Heart left ventricle (tissue), 16 donors: ENCODE results near the gene FAM227A. TPM values are rescaled to one million over a fixed set of nuclear protein-coding genes. Genes with fewer than 3 reads are reported as not detected.

Experiments
- ATAC-seq, 4 donors: fragments of 200-7000 bp; cut with Tn5 transposase; one replicate each; pipeline ENCODE4 v1.9.1; 2020 to 2022; ENCODE audit warnings: moderate library complexity in 4 of 4, mild to moderate bottlenecking in 3 of 4, moderate number of reproducible peaks in 1 of 4
- DNase-seq, 5 donors: peaks; one replicate each; pipeline ENCODE4 v3.0.0-alpha.2; 2020
- H3K27ac ChIP-seq, 12 donors: fragments of 200-600 bp; sonication (generic) in 4 of 12; one replicate each; pipeline versions ENCODE4 v1.5.0 to v1.8.0; 2016 to 2022; ENCODE audit warnings: mild to moderate bottlenecking in 2 of 12
- H3K27me3 ChIP-seq, 9 donors: fragments of 200-600 bp; sonication (generic) in 2 of 9; one replicate each; pipeline versions ENCODE4 v1.5.1 to v1.8.0; 2016 to 2022; ENCODE audit warnings: mild to moderate bottlenecking in 3 of 9
- H3K36me3 ChIP-seq, 9 donors: fragments of 200-600 bp; sonication (generic) in 2 of 9; one replicate each; pipeline versions ENCODE4 v1.5.0 to v1.8.0; 2018 to 2022; ENCODE audit warnings: mild to moderate bottlenecking in 2 of 9
- H3K4me1 ChIP-seq, 12 donors: fragments of 200-600 bp; sonication (generic) in 4 of 12; one replicate each; pipeline versions ENCODE4 v1.5.0 to v1.8.0; 2016 to 2022; ENCODE audit warnings: mild to moderate bottlenecking in 3 of 12
- H3K4me3 ChIP-seq, 12 donors: fragments of 200-600 bp; sonication (generic) in 4 of 12; one replicate each; pipeline versions ENCODE4 v1.5.0 to v1.8.0; 2017 to 2022; ENCODE audit warnings: mild to moderate bottlenecking in 9 of 12, moderate library complexity in 4 of 12
- H3K9me3 ChIP-seq, 12 donors: fragments of 200-600 bp; sonication (generic) in 4 of 12; one replicate each; pipeline versions ENCODE4 v1.5.0 to v1.8.0; 2016 to 2022; ENCODE audit warnings: mild to moderate bottlenecking in 1 of 12
- POLR2A ChIP-seq, 2 donors: fragments of 450-650 bp; IDR thresholded peaks; one replicate each; pipeline ENCODE4 v1.6.1; 2017; ENCODE audit warnings: antibody characterized with exemption in 2 of 2, mild to moderate bottlenecking in 2 of 2, moderate library complexity in 2 of 2
- WGBS, 4 donors: extraction: QIAGEN DNeasy Blood & Tissue Kit in 2 of 4; methylation state at CpG; one replicate each; pipeline versions ENCODE4 v1.1.5 to v1.1.7; 2013 to 2018; 5-methylcytosine and 5-hydroxymethylcytosine counted together
- intact Hi-C, 10 donors: fragments of 100-400 bp; cut with DNase I; formaldehyde crosslinking; loops; one replicate each; pipeline versions ENCODE4 v1.11.1 to v1.14.2; 2022
- polyA plus RNA-seq, 2 donors: library from polyadenylated mRNA; stranded (reverse); fragments of 200-250 nt; gene quantifications; one replicate each; pipeline ENCODE4 v1.2.3, GENCODE V29; 2013
- total RNA-seq, 9 donors: library from RNA; depleted of rRNA in 2 of 9; stranded (reverse); fragments of >200 nt in 2 of 9; fragmentation: NEBNext Ultra II Directional in 3 of 9; extraction: Animal tissue kit (Norgen Biotek cat#: 25700) in 3 of 9; gene quantifications; one replicate each; pipeline versions ENCODE4 v1.1.0 to v1.2.4, GENCODE V29; 2016 to 2023
- TF ChIP-seq, protein P1 (sequence below), 12 donors: fragments of 200-600 bp; sonication (generic) in 4 of 12; IDR thresholded peaks; one replicate each; pipeline versions ENCODE4 v1.5.0 to v1.8.0; 2018 to 2022; ENCODE audit warnings: antibody characterized with exemption in 12 of 12, mild to moderate bottlenecking in 5 of 12
- donor health status: ischemic (EF 13 %, LVEDD 7.1; RV severe dilation, severe dysfunction).
- donor health status: healthy with polysubstance abuse.
- donor health status: DM: no; HTN: yes; CAD: no.
- donor health status: DM: no; HTN: no; CAD: no.
- donor health status: ischemic (EF 25% LVEDD 6.9; RV normal size, moderate dysfunction).
- donor health status: ischemic (EF 25% LVEDD 5.7; RV mildly dilated, moderate dysfunction).
- donor health status: healthy.
- donor health status: DM: yes; HTN: yes; CAD: no.
- donor health status: ischemic (EF 35%, LVEDD 5.7; RV mildly dilated, moderate dysfunction).
- donor health status: nonischemic (EF 11% LVEDD 7.7; RV severe dilation, severe dysfunction).
- donor health status: DM: yes; HTN: yes; CAD: no.
- donor health status: PGD.
- donor health status: ischemic (EF 29% LVEDD 5.4; RV normal size, mild dysfunction).
- donor health status: nonischemic (EF 23%, LVEDD 6.1; RV moderate dilation, normal function).

FAM227A gene
- total and polyA plus RNA-seq, 11 donors: 0.16 to 1.0 (median 0.36) TPM

DNA sequence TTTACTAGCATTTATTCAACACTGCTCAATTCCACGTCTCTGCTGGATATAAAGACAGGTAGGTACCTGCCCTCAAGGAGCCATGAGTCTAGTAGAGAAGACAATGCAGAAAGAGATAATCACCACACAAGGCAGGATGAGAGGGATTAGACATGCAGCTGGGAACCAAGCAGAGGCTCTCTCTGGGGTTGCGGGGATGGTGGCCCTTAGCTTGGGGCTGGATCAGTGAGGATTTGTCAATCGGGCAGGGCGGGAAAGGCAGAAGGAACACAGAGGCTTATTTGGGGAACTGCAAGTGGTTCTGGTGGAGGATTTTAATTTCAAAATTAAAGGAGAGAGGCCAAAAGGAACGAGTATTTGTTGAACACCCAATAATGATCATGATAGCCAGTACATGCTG is 77.7 kb downstream of the FAM227A start:
- intact Hi-C loops: loop anchor here in 2 of 10 donors (10.0 kb wide), 2 partner anchors 164 to 524 kb away; partner anchors contain the start of gene PICK1 (in 1 of the 2)
- Histone ChIP-seq H3K27ac (no peak overlapping the region), H3K4me1 (no peaks in the 10 kb centered on the region), H3K36me3 (no peaks in the 10 kb centered on the region), H3K9me3 (no peaks in the 10 kb centered on the region), H3K27me3 (peaks cover 0 to 2% (median 0%) of the 10 kb centered on the region in 9 donors), H3K4me3 (no peak overlapping the region)
- no peak for ATAC-seq
- 77 to 84% (median 82%) methylated on average over 5 of the region's 5 CpGs for WGBS, 4 donors
- DNase-seq: no peak
- TF ChIP-seq, protein P1, sequence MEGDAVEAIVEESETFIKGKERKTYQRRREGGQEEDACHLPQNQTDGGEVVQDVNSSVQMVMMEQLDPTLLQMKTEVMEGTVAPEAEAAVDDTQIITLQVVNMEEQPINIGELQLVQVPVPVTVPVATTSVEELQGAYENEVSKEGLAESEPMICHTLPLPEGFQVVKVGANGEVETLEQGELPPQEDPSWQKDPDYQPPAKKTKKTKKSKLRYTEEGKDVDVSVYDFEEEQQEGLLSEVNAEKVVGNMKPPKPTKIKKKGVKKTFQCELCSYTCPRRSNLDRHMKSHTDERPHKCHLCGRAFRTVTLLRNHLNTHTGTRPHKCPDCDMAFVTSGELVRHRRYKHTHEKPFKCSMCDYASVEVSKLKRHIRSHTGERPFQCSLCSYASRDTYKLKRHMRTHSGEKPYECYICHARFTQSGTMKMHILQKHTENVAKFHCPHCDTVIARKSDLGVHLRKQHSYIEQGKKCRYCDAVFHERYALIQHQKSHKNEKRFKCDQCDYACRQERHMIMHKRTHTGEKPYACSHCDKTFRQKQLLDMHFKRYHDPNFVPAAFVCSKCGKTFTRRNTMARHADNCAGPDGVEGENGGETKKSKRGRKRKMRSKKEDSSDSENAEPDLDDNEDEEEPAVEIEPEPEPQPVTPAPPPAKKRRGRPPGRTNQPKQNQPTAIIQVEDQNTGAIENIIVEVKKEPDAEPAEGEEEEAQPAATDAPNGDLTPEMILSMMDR (IDR thresholded peaks at IDR 0.05): no peak
- TF ChIP-seq POLR2A (IDR thresholded peaks at IDR 0.05): no peak

- 2 to 4% (median 2%) methylated on average over 3 of the region's 3 CpGs for WGBS, 4 donors
Observed at GRCh38 chr22:38572065-38572464, 84.1 kb downstream of the FAM227A start.

DNA sequence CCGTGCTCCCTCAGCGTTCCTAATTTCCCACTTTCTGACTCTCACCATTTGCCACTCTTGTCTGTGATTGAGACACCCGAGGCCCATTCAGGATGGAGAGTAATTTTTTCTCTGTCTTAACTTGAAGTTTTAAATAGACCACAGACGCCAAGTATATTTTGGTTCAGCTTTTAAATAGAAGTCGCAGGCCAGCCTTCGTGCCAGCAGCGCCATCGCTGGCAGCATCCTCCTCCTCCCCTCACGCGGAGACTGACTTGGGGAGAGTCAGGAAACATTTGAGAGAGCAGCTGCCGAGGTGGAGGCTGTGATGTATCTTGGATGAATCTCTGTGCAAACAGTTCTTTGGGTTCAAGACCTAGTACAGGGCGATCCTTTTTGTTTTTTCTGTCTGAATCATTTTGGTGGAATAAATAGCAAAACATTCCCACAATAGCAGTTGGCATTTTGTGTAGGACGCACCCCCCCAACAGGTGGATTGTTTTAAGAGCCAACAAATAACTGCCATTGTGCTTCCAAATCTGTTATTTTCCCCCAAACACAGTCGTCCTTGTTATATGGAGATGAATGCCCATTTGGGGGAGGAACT is 85.3 kb downstream of the FAM227A start:
- WGBS, 4 donors: 2 to 5% (median 3%) methylated on average over 14 of the region's 14 CpGs
- peaks cover 0 to 5% (median 0%) of the 10 kb centered on the region in 9 donors for H3K27me3 ChIP-seq
- ATAC-seq (peak; percentile 44 to 65 (median 60)), DNase-seq (peak; percentile 45 to 68 (median 66))
- intact Hi-C loops: loop anchor here (1.0 to 10.0 kb wide), 11 partner anchors 64 to 519 kb away; partner anchors contain the start of genes DDX17 (in 2 of the 10) and PICK1 (in 2 of the 10)
- H3K36me3 ChIP-seq: no peaks in the 10 kb centered on the region
- H3K27ac ChIP-seq: peak overlapping the region in 11 of 12 donors; percentile 62 to 94 (median 87)
- peak overlapping the region; percentile 45 to 82 (median 68) for H3K4me3 ChIP-seq
- H3K9me3 ChIP-seq: no peaks in the 10 kb centered on the region
- no peak for TF ChIP-seq POLR2A (IDR thresholded peaks at IDR 0.05)
- TF ChIP-seq, protein P1 (IDR thresholded peaks at IDR 0.05): peak in 1 of 12 donors; percentile 2
- H3K4me1 ChIP-seq: peaks cover 0 to 38% (median 15%) of the 10 kb centered on the region in 12 donors

More at GRCh38 chr22:38572065-38572464, 84.1 kb downstream of the FAM227A start:
- H3K4me3 ChIP-seq: no peak overlapping the region
- H3K9me3 ChIP-seq: no peaks in the 10 kb centered on the region
- intact Hi-C loops: loop anchor here in 9 of 10 donors (2.0 to 10.0 kb wide), 8 partner anchors 157 to 520 kb away; partner anchors contain the start of gene PICK1 (in 2 of the 9)
- ATAC-seq (no peak), DNase-seq (peak in 1 of 5 donors; percentile 32)
- peaks cover 0 to 5% (median 0%) of the 10 kb centered on the region in 9 donors for H3K27me3 ChIP-seq
- TF ChIP-seq, protein P1 (IDR thresholded peaks at IDR 0.05): peak in 11 of 12 donors; percentile 30 to 72 (median 51)
- no peak for TF ChIP-seq POLR2A (IDR thresholded peaks at IDR 0.05)
- H3K4me1 ChIP-seq: peaks cover 0 to 34% (median 15%) of the 10 kb centered on the region in 12 donors
- H3K27ac ChIP-seq: no peak overlapping the region
- H3K36me3 ChIP-seq: no peaks in the 10 kb centered on the region
